Activated CD8-positive, alpha-beta T cell treated with anti-CD3 and anti-CD28 coated beads for 36 hours (primary cell): ENCODE data around the gene NFX1. TPM values are rescaled to one million over a fixed set of nuclear protein-coding genes. Genes with fewer than 3 reads are reported as not detected.
"Not testable (repeated sequence)": the region's sequence is repeated elsewhere in the genome, so short reads cannot be mapped to it uniquely, and the experiment has no call there.

Experiments used
- ATAC-seq: fragments of 200-7000 bp; cut with Tn5 transposase; one replicate; pipeline ENCODE4 v1.10.0; 2021; ENCODE audit warnings: mild to moderate bottlenecking, moderate library complexity
- CTCF ChIA-PET: fragments of 350-600 bp; sonication (Branson Sonifier 250); formaldehyde crosslinking; loops from one replicate; lab custom pipeline; 2021; ENCODE audit warnings: antibody characterized with exemption; lab: Charles Lee
- POLR2A ChIA-PET: fragments of 350-600 bp; sonication (Branson Sonifier 250); formaldehyde crosslinking; loops from one replicate; lab custom pipeline; 2021; ENCODE audit warnings: antibody characterized with exemption; lab: Charles Lee
- DNase-seq: peaks from one replicate; pipeline ENCODE4 v3.0.0-alpha.2; 2020
- H3K27ac Mint-ChIP-seq: one replicate; pipeline ENCODE4 v1.8.0; 2021; ENCODE audit warnings: mild to moderate bottlenecking, mixed read lengths
- H3K27me3 Mint-ChIP-seq: one replicate; pipeline ENCODE4 v1.8.0; 2021; ENCODE audit warnings: mixed read lengths
- H3K36me3 Mint-ChIP-seq: one replicate; pipeline ENCODE4 v1.8.0; 2021; ENCODE audit warnings: low read depth, mixed read lengths
- H3K4me1 Mint-ChIP-seq: one replicate; pipeline ENCODE4 v1.8.0; 2021; ENCODE audit warnings: low read depth, mixed read lengths
- H3K4me3 Mint-ChIP-seq: one replicate; pipeline ENCODE4 v1.8.0; 2021; ENCODE audit warnings: mild to moderate bottlenecking, moderate library complexity, mixed read lengths
- H3K9me3 Mint-ChIP-seq: one replicate; pipeline ENCODE4 v1.8.0; 2021; ENCODE audit warnings: mixed read lengths
- intact Hi-C: fragments of 100-400 bp; cut with micrococcal nuclease; formaldehyde crosslinking; loops from one replicate; pipeline ENCODE4 v1.10.0; 2022
- total RNA-seq, 2 experiments: library from RNA; stranded (reverse); gene quantifications; one replicate each; pipeline ENCODE4 v1.2.3, GENCODE V29; 2021
- TF ChIP-seq, protein P1 (sequence below): fragments of 200-600 bp; IDR thresholded peaks from one replicate; pipeline ENCODE4 v1.8.0; 2022; ENCODE audit warnings: antibody characterized with exemption, mild to moderate bottlenecking

NFX1 gene
- total RNA-seq, 2 experiments from 2014 or later = 37.4 to 38.9 TPM

DNA sequence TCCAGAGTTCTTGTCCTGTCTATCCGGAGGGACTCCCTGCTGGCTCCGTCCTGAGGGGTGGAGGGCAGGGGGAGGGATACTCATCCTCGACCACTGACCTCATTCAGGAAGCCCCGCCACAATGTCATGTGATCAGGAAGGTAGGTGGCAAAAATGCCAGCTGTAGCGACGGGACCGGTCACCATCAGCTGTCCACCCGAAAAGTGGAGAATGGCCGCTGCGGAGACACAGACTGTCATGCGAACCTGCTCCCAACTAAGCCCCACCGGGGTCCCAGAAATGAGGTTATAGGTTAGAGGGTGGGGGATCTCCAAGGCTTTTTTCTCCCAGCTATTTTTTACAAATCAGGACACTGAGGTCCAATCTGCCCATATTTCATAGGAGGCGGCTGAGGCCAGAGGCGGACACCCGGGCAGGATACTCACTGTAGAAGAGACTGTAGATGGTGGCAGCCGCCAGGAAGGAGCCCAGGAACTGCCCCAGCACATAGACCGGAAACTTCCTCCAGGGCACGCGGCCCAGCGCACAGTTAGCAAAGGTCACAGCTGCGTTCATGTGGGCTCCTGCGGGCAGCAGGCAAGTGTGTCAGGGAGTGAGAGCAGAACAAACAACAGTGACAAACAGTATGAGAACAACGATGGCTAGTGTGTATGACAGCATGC is 95.8 kb downstream of the NFX1 start:
- H3K36me3 Mint-ChIP-seq, intact Hi-C loops, H3K4me1 Mint-ChIP-seq, H3K4me3 Mint-ChIP-seq, H3K9me3 Mint-ChIP-seq, H3K27me3 Mint-ChIP-seq, H3K27ac Mint-ChIP-seq, CTCF ChIA-PET, ATAC-seq, DNase-seq, POLR2A ChIA-PET: not testable (repeated sequence)

DNA sequence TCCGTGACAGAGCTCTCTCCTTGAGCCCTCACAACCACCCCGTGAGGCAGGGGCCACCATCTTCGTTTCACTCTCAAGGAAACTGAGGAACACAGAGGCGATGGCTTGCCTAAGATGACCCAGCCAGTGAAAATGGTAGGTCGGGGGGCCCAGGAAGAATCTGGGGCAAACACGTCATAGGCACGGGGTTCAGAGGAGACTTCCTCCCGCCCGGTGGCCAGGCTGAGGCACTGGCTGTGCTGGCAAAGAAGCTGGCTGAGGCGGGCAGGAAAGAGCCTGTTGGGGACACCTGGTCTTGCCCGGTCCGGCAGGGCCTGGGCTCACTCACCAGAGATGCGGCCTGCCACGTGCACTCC is 96.3 kb downstream of the NFX1 start:
- H3K9me3 Mint-ChIP-seq, CTCF ChIA-PET, POLR2A ChIA-PET, intact Hi-C loops, ATAC-seq, H3K4me3 Mint-ChIP-seq, H3K4me1 Mint-ChIP-seq, H3K36me3 Mint-ChIP-seq, H3K27ac Mint-ChIP-seq, H3K27me3 Mint-ChIP-seq, DNase-seq: not testable (repeated sequence)

DNA sequence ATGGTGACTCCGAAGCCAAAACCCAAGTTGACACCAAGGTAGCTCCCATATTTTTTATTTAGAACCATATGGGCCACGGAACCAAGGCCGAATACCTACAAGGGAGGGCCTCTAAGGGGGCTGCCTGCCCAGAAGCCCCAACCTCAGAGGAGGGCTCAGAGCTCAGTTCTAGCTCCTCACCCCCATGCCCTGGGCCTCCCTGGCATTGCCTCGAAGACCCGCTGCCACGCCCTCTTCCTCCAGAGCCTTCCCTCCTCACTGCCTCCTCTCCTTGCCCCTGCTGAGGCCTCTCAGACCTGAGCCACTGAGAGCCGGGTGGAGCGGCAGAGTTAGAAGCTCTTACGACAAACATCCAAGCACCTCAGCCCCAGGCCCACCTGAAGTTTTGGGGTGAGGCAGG is 96.7 kb downstream of the NFX1 start:
- POLR2A ChIA-PET, H3K27ac Mint-ChIP-seq, H3K4me1 Mint-ChIP-seq, H3K27me3 Mint-ChIP-seq, ATAC-seq, H3K36me3 Mint-ChIP-seq, intact Hi-C loops, DNase-seq, CTCF ChIA-PET, H3K4me3 Mint-ChIP-seq, H3K9me3 Mint-ChIP-seq: not testable (repeated sequence)

DNA sequence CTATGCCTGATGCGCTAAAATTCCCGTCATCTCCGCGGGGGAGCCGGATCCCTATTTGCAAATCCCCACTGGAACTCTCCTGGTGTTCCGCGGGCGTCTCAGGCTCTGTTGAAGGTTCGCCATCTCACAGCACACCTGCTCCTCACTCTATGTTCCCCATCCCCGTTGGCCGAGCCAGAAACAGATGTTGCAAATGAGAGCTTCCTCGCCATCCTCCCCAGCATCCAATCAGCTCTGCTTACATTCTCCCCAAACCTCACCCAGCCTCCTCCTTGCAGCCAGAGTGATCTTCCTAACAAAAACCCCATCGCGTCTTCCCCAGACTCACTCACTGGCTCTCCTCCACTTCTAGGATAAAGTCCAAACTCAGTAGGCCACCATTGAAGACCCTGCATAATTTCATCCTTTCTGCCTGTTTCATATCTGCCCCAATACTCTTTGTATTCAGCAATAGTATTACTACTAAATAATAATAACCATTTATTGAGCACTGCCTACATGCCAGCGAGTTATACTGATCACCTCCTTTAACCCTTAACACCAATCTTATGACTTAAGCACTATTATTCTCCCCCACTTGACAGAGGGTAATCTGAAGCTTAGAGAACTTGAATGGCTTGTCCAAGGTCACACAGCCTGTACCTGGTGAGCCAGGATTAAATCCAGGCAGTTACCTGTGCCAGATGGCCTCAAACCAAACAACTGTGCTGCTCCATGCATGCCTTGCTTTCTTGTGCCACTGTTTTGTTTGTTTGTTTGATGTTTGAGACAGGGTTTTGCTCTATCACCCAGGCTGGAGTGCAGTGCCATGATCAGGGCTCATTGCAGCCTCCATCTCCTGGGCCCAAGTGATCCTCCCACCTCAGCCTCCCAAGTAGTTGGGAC is 98.0 kb downstream of the NFX1 start:
- no peak overlapping the region for H3K4me3 Mint-ChIP-seq
- no peaks in the 10 kb centered on the region for H3K9me3 Mint-ChIP-seq
- ATAC-seq (no peak), DNase-seq (no peak)
- ChIA-PET POLR2A (no interaction called here), CTCF (interaction anchor here (1.6 kb wide), 1 partner anchor 63 kb away, joined by 3 read pairs; no protein-coding TSS in a partner anchor)
- peaks cover 3% of the 10 kb centered on the region for H3K27me3 Mint-ChIP-seq
- no peak overlapping the region for H3K27ac Mint-ChIP-seq
- TF ChIP-seq, protein P1, sequence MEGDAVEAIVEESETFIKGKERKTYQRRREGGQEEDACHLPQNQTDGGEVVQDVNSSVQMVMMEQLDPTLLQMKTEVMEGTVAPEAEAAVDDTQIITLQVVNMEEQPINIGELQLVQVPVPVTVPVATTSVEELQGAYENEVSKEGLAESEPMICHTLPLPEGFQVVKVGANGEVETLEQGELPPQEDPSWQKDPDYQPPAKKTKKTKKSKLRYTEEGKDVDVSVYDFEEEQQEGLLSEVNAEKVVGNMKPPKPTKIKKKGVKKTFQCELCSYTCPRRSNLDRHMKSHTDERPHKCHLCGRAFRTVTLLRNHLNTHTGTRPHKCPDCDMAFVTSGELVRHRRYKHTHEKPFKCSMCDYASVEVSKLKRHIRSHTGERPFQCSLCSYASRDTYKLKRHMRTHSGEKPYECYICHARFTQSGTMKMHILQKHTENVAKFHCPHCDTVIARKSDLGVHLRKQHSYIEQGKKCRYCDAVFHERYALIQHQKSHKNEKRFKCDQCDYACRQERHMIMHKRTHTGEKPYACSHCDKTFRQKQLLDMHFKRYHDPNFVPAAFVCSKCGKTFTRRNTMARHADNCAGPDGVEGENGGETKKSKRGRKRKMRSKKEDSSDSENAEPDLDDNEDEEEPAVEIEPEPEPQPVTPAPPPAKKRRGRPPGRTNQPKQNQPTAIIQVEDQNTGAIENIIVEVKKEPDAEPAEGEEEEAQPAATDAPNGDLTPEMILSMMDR = no peak
- H3K4me1 Mint-ChIP-seq = no peaks in the 10 kb centered on the region
- intact Hi-C loops = no loop called here
- no peaks in the 10 kb centered on the region for H3K36me3 Mint-ChIP-seq

DNA sequence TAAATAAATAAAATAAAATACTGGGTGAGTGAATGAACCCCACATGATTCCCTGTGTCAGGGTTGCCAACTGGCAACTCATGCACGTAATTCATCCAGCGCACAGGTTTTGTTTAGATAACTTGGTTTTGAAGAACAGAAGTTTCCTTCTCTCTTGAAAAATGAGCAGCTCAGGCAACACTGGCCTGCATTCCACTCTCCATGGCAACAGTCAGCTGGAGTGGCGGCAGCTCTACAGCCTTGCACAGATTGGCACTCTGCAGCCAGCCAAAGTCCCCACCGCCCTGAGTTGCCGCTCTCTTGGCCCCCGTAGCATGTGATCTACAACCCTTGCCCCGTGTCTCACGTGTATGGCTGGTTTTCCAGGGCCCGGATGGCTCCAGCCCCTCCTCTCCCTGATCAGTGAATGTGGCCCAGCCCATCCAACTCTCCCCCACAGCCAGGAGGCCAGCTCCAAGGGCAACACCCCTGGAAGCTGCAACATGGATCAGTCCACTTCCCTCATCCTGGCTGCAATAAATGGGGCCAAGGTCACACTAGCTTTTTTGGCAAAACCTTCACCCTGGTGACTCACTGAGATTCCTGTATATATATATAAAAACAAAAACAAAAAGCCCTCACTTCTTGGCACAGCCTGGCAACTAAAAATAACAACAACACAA is 100.9 kb downstream of the NFX1 start:
- ATAC-seq, H3K4me3 Mint-ChIP-seq, H3K27ac Mint-ChIP-seq, H3K4me1 Mint-ChIP-seq, intact Hi-C loops, H3K36me3 Mint-ChIP-seq, H3K9me3 Mint-ChIP-seq, POLR2A ChIA-PET, H3K27me3 Mint-ChIP-seq, DNase-seq: not testable (repeated sequence)
- CTCF ChIA-PET = interaction anchor here (3.1 kb wide), 1 partner anchor 16 kb away, joined by 17 read pairs; no protein-coding TSS in a partner anchor

DNA sequence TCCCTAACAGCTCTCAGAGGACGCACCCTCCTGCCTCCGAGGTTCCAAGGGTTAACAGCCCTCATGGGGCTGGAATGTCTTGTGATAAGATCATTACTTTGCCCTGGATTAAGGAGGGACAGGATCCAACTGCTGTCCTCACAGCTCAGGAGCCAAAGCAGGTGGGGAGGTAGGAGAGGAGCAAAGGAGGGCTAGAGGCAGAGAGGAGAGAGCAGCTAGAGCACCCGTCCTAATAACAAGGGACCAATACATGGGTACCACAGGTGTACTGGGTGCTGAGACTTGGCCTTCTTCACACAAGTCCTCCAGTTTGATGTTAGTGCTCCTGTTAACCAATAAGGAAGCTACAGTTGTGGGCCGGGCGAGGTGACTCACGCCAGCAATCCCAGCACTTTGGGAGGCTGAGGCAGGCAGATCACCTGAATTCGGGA is 102.3 kb downstream of the NFX1 start:
- H3K27me3 Mint-ChIP-seq, DNase-seq, H3K4me3 Mint-ChIP-seq, H3K4me1 Mint-ChIP-seq, intact Hi-C loops, H3K36me3 Mint-ChIP-seq, H3K9me3 Mint-ChIP-seq, ATAC-seq, H3K27ac Mint-ChIP-seq, POLR2A ChIA-PET: not testable (repeated sequence)
- CTCF ChIA-PET = interaction anchor here (1.3 to 3.1 kb wide), 4 partner anchors 18 to 329 kb away, joined by 3 to 17 read pairs (median 6); no protein-coding TSS in a partner anchor

DNA sequence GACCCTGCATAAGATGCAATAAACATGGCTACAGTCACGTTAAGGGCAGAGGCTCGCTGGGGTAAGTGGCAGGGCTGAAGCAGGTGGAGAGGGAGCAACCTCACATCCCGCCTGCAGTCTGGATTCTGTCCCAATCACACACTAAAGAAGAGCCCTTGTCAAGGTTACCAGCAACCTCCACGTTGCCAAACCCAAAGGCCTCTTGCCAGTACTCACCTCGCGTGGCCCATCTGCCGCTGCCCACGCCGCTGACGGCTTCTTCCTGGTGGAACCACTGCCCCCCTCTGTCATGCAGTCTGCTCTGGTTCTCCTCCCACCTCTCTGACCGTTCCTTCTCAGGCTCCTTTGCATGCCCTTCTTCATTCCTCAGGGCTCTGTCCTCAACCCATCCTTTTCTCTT is 103.3 kb downstream of the NFX1 start:
- Mint-ChIP-seq H3K4me1 (no peaks in the 10 kb centered on the region), H3K36me3 (no peaks in the 10 kb centered on the region), H3K9me3 (no peaks in the 10 kb centered on the region), H3K27ac (no peak overlapping the region), H3K4me3 (no peak overlapping the region), H3K27me3 (no peaks in the 10 kb centered on the region)
- TF ChIP-seq, protein P1 = no peak
- CTCF ChIA-PET = interaction anchor here (1.3 to 3.1 kb wide), 3 partner anchors 19 to 230 kb away, joined by 3 to 17 read pairs (median 8); no protein-coding TSS in a partner anchor
- no peak for DNase-seq
- ATAC-seq = no peak
- POLR2A ChIA-PET = no interaction called here
- intact Hi-C loops = no loop called here

DNA sequence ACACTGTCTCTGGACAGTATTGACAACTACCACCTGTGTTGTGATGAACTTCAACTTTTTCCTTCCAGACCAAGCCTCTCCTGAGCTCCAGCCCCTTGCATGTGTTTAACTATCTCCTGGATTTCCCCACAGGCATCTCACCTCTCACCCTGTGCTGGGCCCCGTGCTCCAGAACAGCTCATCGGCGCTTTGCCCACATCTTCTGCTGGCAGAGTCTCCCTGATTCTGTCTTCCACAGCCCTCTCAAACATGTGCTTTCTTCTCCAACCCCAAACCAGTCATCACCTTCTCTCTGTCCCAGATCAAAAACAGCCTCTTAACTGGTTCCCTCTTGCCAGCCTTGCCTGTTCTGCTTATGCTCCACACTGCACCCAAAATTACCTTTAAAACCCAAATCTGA is 103.7 kb downstream of the NFX1 start:
- CTCF ChIA-PET = interaction anchor here (2.0 to 3.1 kb wide), 2 partner anchors 19 to 73 kb away, joined by 8 to 17 read pairs; no protein-coding TSS in a partner anchor
- H3K4me1 Mint-ChIP-seq, H3K4me3 Mint-ChIP-seq, H3K27me3 Mint-ChIP-seq, ATAC-seq, POLR2A ChIA-PET, H3K36me3 Mint-ChIP-seq, intact Hi-C loops, H3K27ac Mint-ChIP-seq, H3K9me3 Mint-ChIP-seq, DNase-seq: not testable (repeated sequence)

DNA sequence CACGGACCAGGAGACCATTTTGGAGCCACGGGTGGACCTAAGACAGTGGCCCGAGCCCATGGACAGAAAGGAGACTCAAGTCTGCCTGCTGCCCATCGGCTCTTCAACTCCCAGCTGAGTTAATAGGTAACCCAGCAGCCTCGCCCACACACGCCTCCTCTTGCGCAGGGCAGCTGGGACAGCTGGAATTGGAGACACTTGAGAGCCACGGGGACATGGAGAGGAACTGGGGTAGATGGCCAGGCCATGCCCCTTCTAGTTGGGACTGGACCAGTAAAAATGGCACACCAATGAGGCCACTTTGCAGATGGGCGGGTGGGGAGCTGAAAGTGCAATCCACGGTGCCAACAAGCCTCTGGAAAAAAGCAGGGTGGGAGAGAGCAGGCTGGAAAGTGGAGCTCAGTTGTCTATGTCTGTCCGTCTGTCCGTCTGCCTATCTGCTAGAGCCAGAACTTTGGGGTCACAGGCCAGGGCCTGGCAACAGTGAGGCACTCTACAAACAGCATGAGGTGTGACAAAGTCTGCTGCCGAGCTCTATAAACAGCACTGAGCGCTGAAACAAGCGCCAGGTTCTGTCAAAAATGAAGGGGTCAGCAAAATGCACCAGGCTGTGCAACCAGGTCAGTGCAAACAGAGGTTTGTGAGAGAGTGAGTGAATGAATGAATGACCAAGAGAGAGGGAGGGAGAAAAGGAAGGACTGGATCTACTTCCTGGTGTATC is 105.0 kb downstream of the NFX1 start:
- DNase-seq, H3K27ac Mint-ChIP-seq, H3K4me3 Mint-ChIP-seq, H3K27me3 Mint-ChIP-seq, H3K36me3 Mint-ChIP-seq, H3K4me1 Mint-ChIP-seq, intact Hi-C loops, H3K9me3 Mint-ChIP-seq, ATAC-seq: not testable (repeated sequence)
- CTCF ChIA-PET = interaction anchor here (0.8 kb wide), 1 partner anchor 58 kb away, joined by 3 read pairs; no protein-coding TSS in a partner anchor
- POLR2A ChIA-PET = interaction anchor here (0.7 kb wide), 1 partner anchor 21 kb away, joined by 3 read pairs; no protein-coding TSS in a partner anchor
